ENCODE measurements around the gene WDR35.

GRCh38 chr2:19863303-19864041 is 126.4 kb downstream of the WDR35 start:
- TF ChIP-seq JUN (IDR thresholded peaks at IDR 0.05; ENCODE audit: borderline replicate concordance, insufficient read depth, insufficient read length, low read depth): no peak
- TF ChIP-seq POLR2A (IDR thresholded peaks at IDR 0.05; ENCODE audit: low read depth, low read length): no peak
- peak; percentile 88 to 94 for TF ChIP-seq CTCF (IDR thresholded peaks at IDR 0.05; ENCODE audit: extremely low read depth in 1 of 2, insufficient read depth in 1 of 2, low read depth in 1 of 2, low read length in 2 of 2)
- TF ChIP-seq EZH2 (IDR thresholded peaks at IDR 0.05; ENCODE audit: borderline replicate concordance, low read depth, low read length, severe bottlenecking): no peak
